Transverse colon (tissue), 4 donors: ENCODE data around the gene C1orf50.

Experiments used
- EP300 ChIP-seq: sonication (generic); formaldehyde crosslinking; IDR thresholded peaks from one replicate; pipeline ENCODE4 v1.6.1; 2017; ENCODE audit warnings: antibody characterized with exemption, low read depth
- POLR2A ChIP-seq: fragments of 450-650 bp; IDR thresholded peaks from one replicate; pipeline ENCODE4 v1.6.1; 2016; ENCODE audit warnings: antibody characterized with exemption, mild to moderate bottlenecking, moderate library complexity
- POLR2AphosphoS5 ChIP-seq, 3 donors: sonication (generic); formaldehyde crosslinking; IDR thresholded peaks; one replicate each; pipeline ENCODE4 v1.6.1; 2016; ENCODE audit warnings: antibody characterized with exemption in 3 of 3
- TF ChIP-seq, protein P1 (sequence below), 5 experiments: fragments of 200-600 bp in 3 of 5; fragments of 450-650 bp in 2 of 5; sonication (generic) in 3 of 5; IDR thresholded peaks; 1 replicate in 2 of 5; 2 replicates in 3 of 5; pipeline ENCODE4 v1.5.1; 2016 to 2017; ENCODE audit warnings: antibody characterized with exemption in 5 of 5, inconsistent platforms in 3 of 5, mild to moderate bottlenecking in 2 of 5, moderate library complexity in 1 of 5

- no peak for TF ChIP-seq POLR2A
- TF ChIP-seq POLR2AphosphoS5 (IDR thresholded peaks at IDR 0.05) = no peak
- TF ChIP-seq EP300 = no peak
- TF ChIP-seq, protein P1, sequence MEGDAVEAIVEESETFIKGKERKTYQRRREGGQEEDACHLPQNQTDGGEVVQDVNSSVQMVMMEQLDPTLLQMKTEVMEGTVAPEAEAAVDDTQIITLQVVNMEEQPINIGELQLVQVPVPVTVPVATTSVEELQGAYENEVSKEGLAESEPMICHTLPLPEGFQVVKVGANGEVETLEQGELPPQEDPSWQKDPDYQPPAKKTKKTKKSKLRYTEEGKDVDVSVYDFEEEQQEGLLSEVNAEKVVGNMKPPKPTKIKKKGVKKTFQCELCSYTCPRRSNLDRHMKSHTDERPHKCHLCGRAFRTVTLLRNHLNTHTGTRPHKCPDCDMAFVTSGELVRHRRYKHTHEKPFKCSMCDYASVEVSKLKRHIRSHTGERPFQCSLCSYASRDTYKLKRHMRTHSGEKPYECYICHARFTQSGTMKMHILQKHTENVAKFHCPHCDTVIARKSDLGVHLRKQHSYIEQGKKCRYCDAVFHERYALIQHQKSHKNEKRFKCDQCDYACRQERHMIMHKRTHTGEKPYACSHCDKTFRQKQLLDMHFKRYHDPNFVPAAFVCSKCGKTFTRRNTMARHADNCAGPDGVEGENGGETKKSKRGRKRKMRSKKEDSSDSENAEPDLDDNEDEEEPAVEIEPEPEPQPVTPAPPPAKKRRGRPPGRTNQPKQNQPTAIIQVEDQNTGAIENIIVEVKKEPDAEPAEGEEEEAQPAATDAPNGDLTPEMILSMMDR (IDR thresholded peaks at IDR 0.05) = no peak
These were observed 24.9 kb upstream of the C1orf50 start for GRCh38 chr1:42742141-42742540.
